ENCODE results near the gene CCDC34.

CCDC34 gene

DNA sequence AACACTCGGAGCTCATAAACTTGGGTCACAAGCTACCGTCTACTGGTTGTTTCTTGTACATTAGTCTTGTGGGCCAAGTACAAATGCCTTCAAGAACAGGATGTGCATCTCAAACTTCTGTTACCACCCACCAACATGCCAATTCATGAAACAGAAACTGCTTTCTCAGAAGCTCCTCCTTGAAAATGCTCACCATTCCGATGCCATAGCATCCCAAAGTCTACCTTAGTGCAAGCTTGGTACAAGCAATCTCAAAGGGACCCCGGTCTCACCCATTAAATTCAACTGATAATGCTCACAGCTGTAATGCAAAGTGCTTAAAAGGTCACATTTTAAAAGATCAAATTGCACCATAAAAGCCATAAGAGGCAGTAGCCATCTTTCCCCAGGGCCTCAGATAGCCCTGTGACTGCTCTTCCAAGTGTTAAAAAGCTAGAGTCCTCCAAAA is 31.8 kb upstream of the CCDC34 start:
- TF ChIP-seq, protein P1, sequence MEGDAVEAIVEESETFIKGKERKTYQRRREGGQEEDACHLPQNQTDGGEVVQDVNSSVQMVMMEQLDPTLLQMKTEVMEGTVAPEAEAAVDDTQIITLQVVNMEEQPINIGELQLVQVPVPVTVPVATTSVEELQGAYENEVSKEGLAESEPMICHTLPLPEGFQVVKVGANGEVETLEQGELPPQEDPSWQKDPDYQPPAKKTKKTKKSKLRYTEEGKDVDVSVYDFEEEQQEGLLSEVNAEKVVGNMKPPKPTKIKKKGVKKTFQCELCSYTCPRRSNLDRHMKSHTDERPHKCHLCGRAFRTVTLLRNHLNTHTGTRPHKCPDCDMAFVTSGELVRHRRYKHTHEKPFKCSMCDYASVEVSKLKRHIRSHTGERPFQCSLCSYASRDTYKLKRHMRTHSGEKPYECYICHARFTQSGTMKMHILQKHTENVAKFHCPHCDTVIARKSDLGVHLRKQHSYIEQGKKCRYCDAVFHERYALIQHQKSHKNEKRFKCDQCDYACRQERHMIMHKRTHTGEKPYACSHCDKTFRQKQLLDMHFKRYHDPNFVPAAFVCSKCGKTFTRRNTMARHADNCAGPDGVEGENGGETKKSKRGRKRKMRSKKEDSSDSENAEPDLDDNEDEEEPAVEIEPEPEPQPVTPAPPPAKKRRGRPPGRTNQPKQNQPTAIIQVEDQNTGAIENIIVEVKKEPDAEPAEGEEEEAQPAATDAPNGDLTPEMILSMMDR (IDR thresholded peaks at IDR 0.05; ENCODE audit: low read depth, low read length, missing control alignments), result no peak
- DNase-seq (ENCODE audit: extremely low read depth, low read depth), result no peak
- no peak overlapping the region for H3K4me3 ChIP-seq (replicated peaks; ENCODE audit: low read depth, low read length)

DNA sequence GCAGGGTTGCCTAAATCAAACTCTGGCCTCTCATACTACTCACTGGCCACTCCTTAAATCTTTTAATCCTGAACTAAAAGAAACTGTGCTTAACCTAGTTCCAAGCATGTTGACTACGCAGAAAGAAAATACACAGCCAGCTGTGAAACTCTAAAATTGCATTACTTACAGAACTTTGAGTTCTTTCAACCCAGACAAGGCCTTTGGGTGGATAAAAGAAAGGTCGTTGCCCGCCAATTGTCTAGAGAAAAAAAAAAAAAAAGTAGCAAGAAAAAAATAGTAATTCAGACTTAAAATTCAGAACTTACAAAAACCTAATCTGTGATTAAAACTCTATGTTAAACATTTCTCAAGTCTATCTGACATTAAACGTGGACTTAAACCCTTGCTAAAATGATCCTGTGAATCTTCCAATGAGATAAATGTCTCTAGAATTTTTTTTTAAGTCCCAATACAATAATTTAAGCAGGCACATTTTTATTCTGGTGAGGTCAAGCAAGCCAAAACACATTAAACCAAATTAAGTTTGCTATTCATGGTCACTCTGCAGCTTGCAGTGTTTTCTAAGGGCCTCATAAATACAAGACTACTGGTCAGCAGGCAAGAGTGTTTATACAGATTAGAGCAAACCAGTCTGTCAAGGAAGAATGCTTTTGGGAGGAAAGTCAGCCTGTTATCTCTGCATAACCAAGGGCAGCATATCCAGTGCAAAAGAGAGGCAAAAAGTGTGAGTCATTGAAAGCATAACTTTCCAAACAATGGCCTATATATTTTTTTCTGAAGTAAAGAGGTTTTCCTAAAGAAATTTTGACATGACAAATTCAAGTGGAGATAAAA is 29.5 kb upstream of the CCDC34 start:
- TF ChIP-seq, protein P1 (IDR thresholded peaks at IDR 0.05; ENCODE audit: low read depth, low read length, missing control alignments), result no peak
- H3K4me3 ChIP-seq (replicated peaks; ENCODE audit: low read depth, low read length), result no peak overlapping the region
- DNase-seq (ENCODE audit: extremely low read depth, low read depth), result no peak

DNA sequence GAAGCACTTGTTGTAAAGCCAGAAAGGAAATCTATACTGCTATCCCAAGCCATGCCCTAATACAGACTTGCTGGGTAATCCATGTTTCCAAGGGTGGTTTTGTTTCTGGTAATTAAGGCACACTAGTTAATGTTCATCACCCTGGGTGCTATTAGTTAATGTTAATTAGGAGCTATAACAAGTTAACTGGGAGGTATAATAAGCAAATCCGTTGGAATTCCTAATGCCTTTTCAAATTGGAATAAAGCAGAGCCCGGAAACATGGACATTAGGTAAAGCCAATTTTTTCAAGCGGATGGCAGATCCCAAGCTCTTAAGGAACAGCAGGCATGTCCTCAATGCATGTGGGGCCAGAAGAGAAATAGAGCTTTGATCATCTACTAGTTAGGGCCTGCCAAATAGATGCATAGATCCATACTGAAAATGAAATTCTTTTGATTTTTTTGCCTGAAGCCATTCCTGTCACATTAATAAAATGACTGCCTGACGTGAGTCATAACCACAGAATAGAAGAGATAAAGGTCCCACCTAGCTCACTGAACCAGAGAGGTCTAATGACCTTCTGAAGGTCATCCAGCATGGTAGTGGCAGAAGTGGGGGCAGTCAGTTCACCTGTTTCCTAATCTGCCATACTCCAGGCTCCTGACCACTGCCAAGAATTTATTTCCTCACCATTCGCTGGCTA is 28.5 kb upstream of the CCDC34 start:
- no peak for DNase-seq (ENCODE audit: extremely low read depth, low read depth)
- TF ChIP-seq, protein P1 (IDR thresholded peaks at IDR 0.05; ENCODE audit: low read depth, low read length, missing control alignments), result no peak
- no peak overlapping the region for H3K4me3 ChIP-seq (replicated peaks; ENCODE audit: low read depth, low read length)

DNA sequence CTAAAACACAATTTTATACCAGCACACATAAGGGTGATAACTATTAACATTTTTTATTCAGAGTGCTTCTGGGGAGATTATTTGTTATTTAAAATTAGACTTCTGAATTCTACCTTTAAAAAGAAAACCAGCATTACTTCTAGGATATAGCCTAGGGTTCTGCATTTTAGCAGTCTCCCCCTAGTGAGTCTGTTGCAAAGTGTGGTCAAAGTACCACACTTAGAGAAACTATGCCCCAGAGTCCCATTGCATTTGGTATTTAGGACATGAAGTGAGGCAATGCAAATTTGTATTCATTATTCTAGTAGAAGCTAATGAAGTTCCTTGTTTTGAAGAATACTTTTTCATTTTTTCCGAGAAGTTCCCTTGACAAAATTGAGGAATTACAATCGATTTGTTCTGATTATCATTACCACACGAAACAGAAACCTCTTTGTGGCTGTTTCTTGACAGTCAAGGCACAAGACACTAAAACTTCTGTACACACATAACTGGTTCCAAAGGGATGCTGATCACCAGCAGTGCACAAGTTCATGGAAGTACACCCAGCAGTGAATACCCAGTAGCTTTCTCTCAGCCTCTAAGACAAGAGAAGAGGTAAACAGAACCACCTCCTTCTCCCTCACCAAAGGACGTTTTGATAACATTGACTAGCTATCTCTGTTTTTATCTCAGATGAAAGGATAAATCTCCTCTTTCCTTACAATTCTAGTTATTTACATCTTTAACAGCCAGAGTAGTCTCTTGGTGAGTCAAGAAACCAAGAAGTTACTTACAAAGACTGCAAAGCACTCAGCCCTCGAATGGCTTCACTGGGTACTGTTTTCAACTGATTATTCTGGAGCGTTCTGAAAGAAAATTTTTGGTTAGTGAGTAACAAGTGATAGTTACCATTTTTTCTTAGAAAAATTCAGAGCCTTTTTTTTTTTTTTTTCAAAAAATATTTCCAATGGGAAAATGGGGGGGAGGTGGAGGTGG is 27.6 kb upstream of the CCDC34 start:
- TF ChIP-seq, protein P1 (IDR thresholded peaks at IDR 0.05; ENCODE audit: low read depth, low read length, missing control alignments), result no peak
- DNase-seq (ENCODE audit: extremely low read depth, low read depth), result no peak
- H3K4me3 ChIP-seq (replicated peaks; ENCODE audit: low read depth, low read length), result no peak overlapping the region

DNA sequence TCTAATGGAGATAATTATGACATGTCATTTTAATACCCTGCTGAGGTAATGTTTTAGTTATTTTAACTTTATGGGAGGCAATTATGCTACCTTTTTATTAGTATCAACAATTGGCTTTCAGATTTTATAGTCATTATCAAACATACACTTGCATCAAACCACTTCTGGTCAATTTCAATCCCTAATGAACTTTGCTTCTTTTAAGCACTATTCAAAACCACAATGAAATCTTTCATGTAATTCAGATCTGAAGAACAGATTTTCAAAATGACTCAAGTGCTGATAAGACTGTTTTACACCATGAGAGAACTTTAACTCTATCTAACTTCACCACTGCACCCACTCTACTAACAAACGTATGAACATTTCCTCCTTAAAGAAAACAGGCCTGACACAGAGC is 25.9 kb upstream of the CCDC34 start:
- no peak for DNase-seq (ENCODE audit: extremely low read depth, low read depth)
- H3K4me3 ChIP-seq (replicated peaks; ENCODE audit: low read depth, low read length), result no peak overlapping the region
- TF ChIP-seq, protein P1 (IDR thresholded peaks at IDR 0.05; ENCODE audit: low read depth, low read length, missing control alignments), result no peak

- TF ChIP-seq, protein P1 (IDR thresholded peaks at IDR 0.05; ENCODE audit: low read depth, low read length, missing control alignments), result no peak
- no peak overlapping the region for H3K4me3 ChIP-seq (replicated peaks; ENCODE audit: low read depth, low read length)
- DNase-seq (ENCODE audit: extremely low read depth, low read depth), result no peak
These were observed 25.0 kb upstream of the CCDC34 start for GRCh38 chr11:27388001-27388400.
